ENCODE data around the gene RCC1. TPM values are rescaled to one million over a fixed set of nuclear protein-coding genes. Genes with fewer than 3 reads are reported as not detected.
A peak's percentile ranks its signal among the peaks of the same experiment; 100 is the strongest.
"Not testable (repeated sequence)": the region's sequence is repeated elsewhere in the genome, so short reads cannot be mapped to it uniquely, and the experiment has no call there.

Gene RCC1
- total RNA-seq, 2 donors from 2014 or later = 10.1 to 23.4 TPM

GRCh38 chr1:28509705-28510272, 3.9 kb downstream of the RCC1 start:
- DNase-seq = peak in 1 of 4 donors; percentile 27
- WGBS, 2 donors = 67 to 73% methylated on average over 8 of the region's 8 CpGs
- H3K27me3 ChIP-seq = no peaks in the 10 kb centered on the region
- H3K4me1 ChIP-seq = peaks cover 41% of the 10 kb centered on the region
- H3K9me3 ChIP-seq = no peaks in the 10 kb centered on the region
- H3K36me3 ChIP-seq (replicated peaks in 1 of 2; ENCODE audit: insufficient read depth in 1 of 2, low read depth in 2 of 2) = peaks cover 0 to 22% of the 10 kb centered on the region in 2 donors
- no peak for ATAC-seq
- no peak overlapping the region for H3K4me3 ChIP-seq
- no peak for TF ChIP-seq CTCF (IDR thresholded peaks at IDR 0.05)
- TF ChIP-seq POLR2A (IDR thresholded peaks at IDR 0.05) = peak in 1 of 3 donors; percentile 29
- intact Hi-C loops (cut with DNase I) = loop anchor here (10.0 kb wide), 1 partner anchor 265 kb away; no protein-coding TSS in a partner anchor
- H3K27ac ChIP-seq = peak overlapping the region; percentile 10 to 87 (median 45)

- Histone ChIP-seq H3K4me1 (peaks cover 41% of the 10 kb centered on the region), H3K4me3 (no peak overlapping the region), H3K9me3 (no peaks in the 10 kb centered on the region), H3K27me3 (no peaks in the 10 kb centered on the region), H3K36me3 (replicated peaks in 1 of 2; ENCODE audit: insufficient read depth in 1 of 2, low read depth in 2 of 2) (peaks cover 0 to 22% of the 10 kb centered on the region in 2 donors), H3K27ac (peak overlapping the region in 2 of 4 donors; percentile 79 to 87)
- intact Hi-C loops (cut with DNase I) = no loop called here
- ATAC-seq (no peak), DNase-seq (no peak)
- 58 to 77% methylated on average over 6 to 8 of the region's 8 CpGs for WGBS, 2 donors
- TF ChIP-seq POLR2A (IDR thresholded peaks at IDR 0.05) (no peak), CTCF (IDR thresholded peaks at IDR 0.05) (no peak)
Observed at GRCh38 chr1:28510273-28510969, 4.6 kb downstream of the RCC1 start.

GRCh38 chr1:28510970-28511440, 5.2 kb downstream of the RCC1 start:
- H3K9me3 ChIP-seq = no peaks in the 10 kb centered on the region
- intact Hi-C loops (cut with DNase I) = no loop called here
- H3K4me1 ChIP-seq = peaks cover 41% of the 10 kb centered on the region
- no peaks in the 10 kb centered on the region for H3K27me3 ChIP-seq
- DNase-seq = no peak
- H3K36me3 ChIP-seq (replicated peaks in 1 of 2; ENCODE audit: insufficient read depth in 1 of 2, low read depth in 2 of 2) = peaks cover 0 to 22% of the 10 kb centered on the region in 2 donors
- H3K27ac ChIP-seq = peak overlapping the region in 1 of 4 donors; percentile 32
- no peak for ATAC-seq
- no peak for TF ChIP-seq CTCF (IDR thresholded peaks at IDR 0.05)
- 92 to 98% methylated on average over 2 of the region's 2 CpGs for WGBS, 2 donors
- H3K4me3 ChIP-seq = no peak overlapping the region

GRCh38 chr1:28512058-28512611, 6.3 kb downstream of the RCC1 start:
- intact Hi-C loops (cut with DNase I) = no loop called here
- ATAC-seq = no peak
- no peak overlapping the region for H3K27ac ChIP-seq
- H3K4me1 ChIP-seq = peaks cover 41% of the 10 kb centered on the region
- no peaks in the 10 kb centered on the region for H3K9me3 ChIP-seq
- no peak overlapping the region for H3K4me3 ChIP-seq
- WGBS, 2 donors = 84 to 96% methylated on average over 6 to 7 of the region's 7 CpGs
- H3K27me3 ChIP-seq = no peaks in the 10 kb centered on the region
- no peak for TF ChIP-seq POLR2A (IDR thresholded peaks at IDR 0.05)
- no peak for TF ChIP-seq CTCF (IDR thresholded peaks at IDR 0.05)
- H3K36me3 ChIP-seq (replicated peaks in 1 of 2; ENCODE audit: insufficient read depth in 1 of 2, low read depth in 2 of 2) = peaks cover 0 to 22% of the 10 kb centered on the region in 2 donors
- DNase-seq = no peak

GRCh38 chr1:28514445-28514933, 8.6 kb downstream of the RCC1 start:
- H3K27me3 ChIP-seq; intact Hi-C loops (cut with DNase I); H3K27ac ChIP-seq; DNase-seq; H3K9me3 ChIP-seq; H3K4me3 ChIP-seq; ATAC-seq: not testable (repeated sequence)
- Histone ChIP-seq H3K36me3 (replicated peaks in 1 of 2; ENCODE audit: insufficient read depth in 1 of 2, low read depth in 2 of 2) (peaks cover 0 to 22% of the 10 kb centered on the region in 2 donors), H3K4me1 (peaks cover 35% of the 10 kb centered on the region)
- WGBS, 2 donors = 95 to 97% methylated on average over 12 to 13 of the region's 13 CpGs
